HG03457 (cell line): Measurements from ENCODE around the gene NACA2.
"Not testable (repeated sequence)": the region's sequence is repeated elsewhere in the genome, so short reads cannot be mapped to it uniquely, and the experiment has no call there.

ENCODE experiments used
- ATAC-seq: cut with Tn5 transposase; IDR thresholded peaks from one replicate; pipeline ENCODE4 v1.9.1; 2021; ENCODE audit warnings: moderate number of reproducible peaks; ENCODE audit not compliant: unreplicated experiment

NACA2 gene

GRCh38 chr17:61552560-61552959 lies 38.5 kb downstream of the NACA2 start:
- ATAC-seq = not testable (repeated sequence)

- ATAC-seq = no peak
Measured at GRCh38 chr17:61551255-61551742, 39.7 kb downstream of the NACA2 start.

- no peak for ATAC-seq
Measured at GRCh38 chr17:61547113-61547512, 43.9 kb downstream of the NACA2 start.

- no peak for ATAC-seq
Measured at GRCh38 chr17:61545335-61545938, 45.6 kb downstream of the NACA2 start.

GRCh38 chr17:61543786-61544415 lies 47.1 kb downstream of the NACA2 start:
- no peak for ATAC-seq

GRCh38 chr17:61542027-61542426 lies 49.0 kb downstream of the NACA2 start:
- ATAC-seq = no peak

- no peak for ATAC-seq
Measured at GRCh38 chr17:61540874-61541273, 50.1 kb downstream of the NACA2 start.
